CD4-positive, alpha-beta T cell treated with Interleukin-15 for 4 hours (primary cell): ENCODE measurements around the gene TRMT61B.
A peak's percentile ranks its signal among the peaks of the same experiment; 100 is the strongest.

ENCODE experiments used
- DNase-seq: peaks from one replicate; pipeline ENCODE4 v3.0.0-alpha.2; 2020; ENCODE audit warnings: low spot score

The TRMT61B gene

GRCh38 chr2:28855977-28856376, 14.1 kb downstream of the TRMT61B start:
- DNase-seq: no peak

- DNase-seq: no peak
Observed at GRCh38 chr2:28855193-28855592, 14.9 kb downstream of the TRMT61B start.

GRCh38 chr2:28842042-28842441, 28.1 kb downstream of the TRMT61B start:
- no peak for DNase-seq

- no peak for DNase-seq
Observed at GRCh38 chr2:28838971-28839370, 31.1 kb downstream of the TRMT61B start.

- no peak for DNase-seq
Observed at GRCh38 chr2:28835781-28836180, 34.3 kb downstream of the TRMT61B start.

GRCh38 chr2:28833740-28834470, 36.2 kb downstream of the TRMT61B start:
- DNase-seq: no peak

GRCh38 chr2:28828382-28828781, 41.7 kb downstream of the TRMT61B start:
- DNase-seq: no peak

- DNase-seq: no peak
Observed at GRCh38 chr2:28824870-28825269, 45.2 kb downstream of the TRMT61B start.

GRCh38 chr2:28824207-28824606, 45.9 kb downstream of the TRMT61B start:
- DNase-seq: no peak

- DNase-seq: no peak
Observed at GRCh38 chr2:28822036-28822435, 48.1 kb downstream of the TRMT61B start.

GRCh38 chr2:28821295-28821958, 48.7 kb downstream of the TRMT61B start:
- peak; percentile 77 for DNase-seq

GRCh38 chr2:28818053-28818452, 52.1 kb downstream of the TRMT61B start:
- DNase-seq: no peak

- peak; percentile 78 for DNase-seq
Observed at GRCh38 chr2:28810384-28811285, 59.5 kb downstream of the TRMT61B start, which contains the start of gene SPDYA. TSS of gene SPDYA (plus strand) at chr2:28810834. CDS start at chr2:28816015, 5,181 bp downstream.

GRCh38 chr2:28809927-28810326, 60.2 kb downstream of the TRMT61B start:
- no peak for DNase-seq

- no peak for DNase-seq
Observed at GRCh38 chr2:28802975-28803429, 67.1 kb downstream of the TRMT61B start.

- no peak for DNase-seq
Observed at GRCh38 chr2:28801726-28802125, 68.4 kb downstream of the TRMT61B start.
